HG02981 (cell line): ENCODE results near the gene KCNG1.

Experiments
- ATAC-seq: cut with Tn5 transposase; IDR thresholded peaks from one replicate; pipeline ENCODE4 v1.9.1; 2021; ENCODE audit warnings: mild to moderate bottlenecking, moderate library complexity; ENCODE audit not compliant: unreplicated experiment

Gene KCNG1

GRCh38 chr20:51036827-51037531, 14.1 kb upstream of the KCNG1 start:
- no peak for ATAC-seq

- no peak for ATAC-seq
Observed at GRCh38 chr20:51036226-51036625, 13.3 kb upstream of the KCNG1 start.

- ATAC-seq = no peak
Observed at GRCh38 chr20:51034988-51035656, 12.2 kb upstream of the KCNG1 start.

- no peak for ATAC-seq
Observed at GRCh38 chr20:51034476-51034875, 11.6 kb upstream of the KCNG1 start.

GRCh38 chr20:51029963-51030920, 7.3 kb upstream of the KCNG1 start:
- ATAC-seq = no peak

- ATAC-seq = no peak
Observed at GRCh38 chr20:51029556-51029955, 6.6 kb upstream of the KCNG1 start.

GRCh38 chr20:51028616-51029212, 5.8 kb upstream of the KCNG1 start:
- no peak for ATAC-seq

- ATAC-seq = no peak
Observed at GRCh38 chr20:51027035-51027795, 4.3 kb upstream of the KCNG1 start.

- no peak for ATAC-seq
Observed at GRCh38 chr20:51026269-51026668, 3.4 kb upstream of the KCNG1 start.

GRCh38 chr20:51024761-51025160, 1.9 kb upstream of the KCNG1 start:
- ATAC-seq = no peak

GRCh38 chr20:51023617-51024155, 779 bp upstream of the KCNG1 start:
- no peak for ATAC-seq

GRCh38 chr20:51022227-51022802, 592 bp downstream of the KCNG1 start:
- ATAC-seq = no peak

GRCh38 chr20:51021067-51022025, 1.6 kb downstream of the KCNG1 start:
- ATAC-seq = no peak

- no peak for ATAC-seq
Observed at GRCh38 chr20:51020657-51021056, 2.2 kb downstream of the KCNG1 start.

- ATAC-seq = no peak
Observed at GRCh38 chr20:51019656-51020592, 3.0 kb downstream of the KCNG1 start.

GRCh38 chr20:51017251-51017650, 5.7 kb downstream of the KCNG1 start:
- no peak for ATAC-seq

- no peak for ATAC-seq
Observed at GRCh38 chr20:51016521-51016920, 6.4 kb downstream of the KCNG1 start.
